Esophagus squamous epithelium (tissue), 4 donors: ENCODE data around the gene RAPGEF4.

Experiments used
- POLR2A ChIP-seq, 4 donors: fragments of 450-650 bp; IDR thresholded peaks; one replicate each; pipeline ENCODE4 v1.6.1; 2017; ENCODE audit warnings: antibody characterized with exemption in 4 of 4, mild to moderate bottlenecking in 4 of 4, moderate library complexity in 3 of 4
- TF ChIP-seq, protein P1 (sequence below), 6 experiments: fragments of 450-650 bp in 4 of 6; fragments of 200-600 bp in 2 of 6; sonication (generic) in 2 of 6; IDR thresholded peaks; one replicate each; pipeline ENCODE4 v1.5.1; 2016 to 2019; ENCODE audit warnings: antibody characterized with exemption in 6 of 6, mild to moderate bottlenecking in 4 of 6, moderate library complexity in 4 of 6

DNA sequence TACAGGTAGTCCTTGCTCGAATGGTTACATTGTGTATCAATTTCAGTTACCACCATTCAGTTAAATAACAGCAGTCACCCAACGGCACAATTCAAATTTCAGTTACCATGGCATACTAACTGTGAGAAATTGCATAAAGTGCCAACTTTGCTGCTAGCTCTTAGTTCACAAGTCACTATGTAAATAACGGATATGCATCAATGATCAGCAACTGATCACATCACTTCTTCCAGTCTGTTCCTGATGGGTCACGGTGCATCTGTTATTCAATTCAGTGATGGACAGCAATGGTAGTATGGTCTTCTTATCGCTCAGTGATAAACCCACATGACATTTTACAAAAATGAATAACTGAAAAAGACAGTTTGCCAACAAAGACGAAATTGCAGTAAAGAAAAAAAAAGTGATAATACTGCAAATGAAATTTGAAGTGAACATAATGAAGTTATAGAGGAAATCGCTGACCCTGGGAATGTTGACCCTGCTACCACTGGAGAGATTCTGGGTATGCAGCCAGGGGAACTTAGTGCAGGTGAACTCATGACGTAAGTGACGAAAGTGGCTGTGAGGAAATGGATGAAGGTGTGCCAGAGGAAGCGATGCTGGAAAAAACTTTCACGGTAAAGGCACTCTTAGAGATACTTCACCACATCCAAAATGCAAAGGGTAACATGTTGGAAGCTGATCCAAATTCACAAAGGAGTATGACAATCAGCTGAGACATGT, 25.9 kb upstream of the RAPGEF4 start:
- TF ChIP-seq, protein P1, sequence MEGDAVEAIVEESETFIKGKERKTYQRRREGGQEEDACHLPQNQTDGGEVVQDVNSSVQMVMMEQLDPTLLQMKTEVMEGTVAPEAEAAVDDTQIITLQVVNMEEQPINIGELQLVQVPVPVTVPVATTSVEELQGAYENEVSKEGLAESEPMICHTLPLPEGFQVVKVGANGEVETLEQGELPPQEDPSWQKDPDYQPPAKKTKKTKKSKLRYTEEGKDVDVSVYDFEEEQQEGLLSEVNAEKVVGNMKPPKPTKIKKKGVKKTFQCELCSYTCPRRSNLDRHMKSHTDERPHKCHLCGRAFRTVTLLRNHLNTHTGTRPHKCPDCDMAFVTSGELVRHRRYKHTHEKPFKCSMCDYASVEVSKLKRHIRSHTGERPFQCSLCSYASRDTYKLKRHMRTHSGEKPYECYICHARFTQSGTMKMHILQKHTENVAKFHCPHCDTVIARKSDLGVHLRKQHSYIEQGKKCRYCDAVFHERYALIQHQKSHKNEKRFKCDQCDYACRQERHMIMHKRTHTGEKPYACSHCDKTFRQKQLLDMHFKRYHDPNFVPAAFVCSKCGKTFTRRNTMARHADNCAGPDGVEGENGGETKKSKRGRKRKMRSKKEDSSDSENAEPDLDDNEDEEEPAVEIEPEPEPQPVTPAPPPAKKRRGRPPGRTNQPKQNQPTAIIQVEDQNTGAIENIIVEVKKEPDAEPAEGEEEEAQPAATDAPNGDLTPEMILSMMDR (IDR thresholded peaks at IDR 0.05): no peak
- TF ChIP-seq POLR2A (IDR thresholded peaks at IDR 0.05): no peak
